SK-N-SH (cell line): ENCODE results near the gene THOC6. TPM values are rescaled to one million over a fixed set of nuclear protein-coding genes. Genes with fewer than 3 reads are reported as not detected.

ENCODE experiments used
- CTCF ChIA-PET: fragments of 300-600, 350-600 bp; formaldehyde crosslinking; extraction: SDS; loops from one replicate; lab custom pipeline; 2021; lab: Yijun Ruan, JAX
- POLR2A ChIA-PET: fragments of 350-600 bp; sonication (Branson Sonifier 250); formaldehyde crosslinking; extraction: SDS; loops from one replicate; lab custom pipeline; 2020; ENCODE audit warnings: antibody characterized with exemption, inconsistent platforms; lab: Yijun Ruan, JAX
- DNase-seq: peaks from one replicate; pipeline ENCODE4 v3.0.0; 2012
- H2AFZ ChIP-seq: fragments of 200-600 bp; sonication (generic); 2 replicates; pipeline ENCODE4 v1.8.1; 2016; ENCODE audit warnings: antibody characterized with exemption, mild to moderate bottlenecking, low read depth
- H3F3A ChIP-seq: fragments of 200-600 bp; sonication (generic); replicated peaks from 2 replicates; pipeline ENCODE3; 2016; ENCODE audit warnings: antibody characterized with exemption, mild to moderate bottlenecking; ENCODE audit not compliant: insufficient read depth
- H3K27ac ChIP-seq, 2 experiments: fragments of 200-500 bp in 1 of 2; fragments of 200-600 bp in 1 of 2; sonication (Bioruptor generic) in 1 of 2; sonication (generic), shearing (Covaris generic) in 1 of 2; 2 replicates each; pipeline versions ENCODE4 v1.5.1 to v1.6.1; 2014 to 2016; ENCODE audit warnings: low read depth in 2 of 2, inconsistent platforms in 1 of 2, low read length in 1 of 2, mild to moderate bottlenecking in 1 of 2, mixed read lengths in 1 of 2
- H3K27me3 ChIP-seq: fragments of 200-600 bp; sonication (generic), shearing (Covaris generic); 2 replicates; pipeline ENCODE4 v1.6.1; 2016; ENCODE audit warnings: mixed run types; ENCODE audit not compliant: insufficient read depth
- H3K36me3 ChIP-seq, 2 experiments: fragments of 200-500 bp in 1 of 2; fragments of 200-600 bp in 1 of 2; sonication (Bioruptor generic) in 1 of 2; sonication (generic) in 1 of 2; replicated peaks in 1 of 2; 2 replicates each; pipeline versions ENCODE3 to v1.5.1; 2014 to 2016; ENCODE audit warnings: low read length in 1 of 2, mild to moderate bottlenecking in 1 of 2; ENCODE audit not compliant: insufficient read depth in 2 of 2, control insufficient read depth in 1 of 2
- H3K4me1 ChIP-seq, 2 experiments: fragments of 200-500 bp in 1 of 2; fragments of 200-600 bp in 1 of 2; sonication (Bioruptor generic) in 1 of 2; sonication (generic), shearing (Covaris generic) in 1 of 2; 2 replicates each; pipeline versions ENCODE4 v1.5.1 to v1.6.1; 2014 to 2016; ENCODE audit warnings: low read depth in 1 of 2, low read length in 1 of 2, mixed run types in 1 of 2; ENCODE audit not compliant: insufficient read depth in 2 of 2, control insufficient read depth in 1 of 2
- H3K4me2 ChIP-seq: fragments of 200-600 bp; sonication (generic), shearing (Covaris generic); 2 replicates; pipeline ENCODE4 v1.6.1; 2017; ENCODE audit warnings: mixed run types
- H3K4me3 ChIP-seq, 2 experiments: fragments of 200-500 bp in 1 of 2; fragments of 200-600 bp in 1 of 2; sonication (Bioruptor generic) in 1 of 2; sonication (generic), shearing (Covaris generic) in 1 of 2; 2 replicates each; pipeline versions ENCODE4 v1.5.1 to v1.8.1; 2014 to 2016; ENCODE audit warnings: low read depth in 2 of 2, inconsistent platforms in 1 of 2, low read length in 1 of 2, mild to moderate bottlenecking in 1 of 2, mixed read lengths in 1 of 2, moderate library complexity in 1 of 2
- H3K79me2 ChIP-seq: fragments of 200-600 bp; sonication (generic); 2 replicates; pipeline ENCODE4 v1.8.1; 2017; ENCODE audit warnings: mild to moderate bottlenecking; ENCODE audit not compliant: insufficient read depth
- H3K9ac ChIP-seq: fragments of 200-600 bp; sonication (generic); 2 replicates; pipeline ENCODE4 v1.6.1; 2017; ENCODE audit warnings: mixed run types
- H3K9me2 ChIP-seq: fragments of 200-600 bp; sonication (generic); 2 replicates; pipeline ENCODE4 v1.6.1; 2017; ENCODE audit warnings: mixed run types
- H3K9me3 ChIP-seq: fragments of 200-600 bp; sonication (generic); 2 replicates; pipeline ENCODE4 v1.6.1; 2017; ENCODE audit warnings: mixed run types, mild to moderate bottlenecking, moderate library complexity
- H4K20me1 ChIP-seq: fragments of 200-600 bp; sonication (generic); 2 replicates; pipeline ENCODE4 v1.6.1; 2017; ENCODE audit warnings: mild to moderate bottlenecking, mixed run types; ENCODE audit not compliant: insufficient read depth
- ELF1 ChIP-seq: IDR thresholded peaks from 2 replicates; pipeline ENCODE4 v1.4.0; 2012
- EP300 ChIP-seq, 2 experiments: IDR thresholded peaks; 2 replicates each; pipeline versions ENCODE4 v1.4.0 to v1.6.1; 2012; ENCODE audit warnings: borderline replicate concordance in 1 of 2, low read depth in 1 of 2, low read length in 1 of 2
- EZH2phosphoT487 ChIP-seq: fragments of 200-600 bp; sonication (generic); IDR thresholded peaks from 2 replicates; pipeline ENCODE4 v1.6.1; 2017; ENCODE audit warnings: low read depth, mixed run types, mild to moderate bottlenecking, antibody characterized with exemption, moderate library complexity, borderline replicate concordance
- MEF2A ChIP-seq: IDR thresholded peaks from 2 replicates; pipeline ENCODE4 v1.4.0; 2012; ENCODE audit warnings: low read depth, borderline replicate concordance
- POLR2AphosphoS5 ChIP-seq: IDR thresholded peaks from 2 replicates; pipeline ENCODE4 v1.6.1; 2012; ENCODE audit warnings: low read depth, low read length
- REST ChIP-seq: IDR thresholded peaks from 2 replicates; pipeline ENCODE4 v1.6.1; 2012; ENCODE audit warnings: mild to moderate bottlenecking, low read depth, low read length, moderate library complexity
- RFX5 ChIP-seq: IDR thresholded peaks from 2 replicates; pipeline ENCODE4 v1.6.1; 2012; ENCODE audit warnings: mild to moderate bottlenecking, improper control_type of control experiment, low read length
- RXRA ChIP-seq: IDR thresholded peaks from 2 replicates; pipeline ENCODE4 v1.4.0; 2012; ENCODE audit warnings: low read depth, mild to moderate bottlenecking, borderline replicate concordance
- SMC3 ChIP-seq: IDR thresholded peaks from 2 replicates; pipeline ENCODE4 v1.6.1; 2012; ENCODE audit warnings: low read depth, low read length, improper control_type of control experiment
- TAF1 ChIP-seq: IDR thresholded peaks from 2 replicates; pipeline ENCODE4 v1.6.1; 2012; ENCODE audit warnings: low read depth, mild to moderate bottlenecking, low read length, moderate library complexity, borderline replicate concordance
- TCF12 ChIP-seq: IDR thresholded peaks from 2 replicates; pipeline ENCODE4 v1.4.0; 2012
- TEAD4 ChIP-seq: IDR thresholded peaks from 2 replicates; pipeline ENCODE4 v1.4.0; 2012; ENCODE audit warnings: mild to moderate bottlenecking, borderline replicate concordance; ENCODE audit not compliant: insufficient read depth
- USF2 ChIP-seq: fragments of 150-350 bp; IDR thresholded peaks from 2 replicates; pipeline ENCODE4 v1.6.1; 2017; ENCODE audit warnings: antibody characterized with exemption, low read length, low read depth, borderline replicate concordance
- WGBS: methylation state at CpG from one replicate; pipeline ENCODE4 v1.1.6; 2017; ENCODE audit warnings: low lambda C conversion rate; 5-methylcytosine and 5-hydroxymethylcytosine counted together
- polyA plus RNA-seq, 3 experiments: library from polyadenylated mRNA; depleted of rRNA; stranded (reverse); fragments of >200 nt; gene quantifications; 2 replicates each; pipeline ENCODE4 v1.2.3, GENCODE V29; 2012

The THOC6 gene
- polyA plus RNA-seq, 1 of the 3 experiments (the other 2 are of a cell fraction), result 37.7 TPM

- Histone ChIP-seq H3K27ac (no peak overlapping the region), H3K9ac (no peak overlapping the region), H3K36me3 (no peaks in the 10 kb centered on the region), H3K9me2 (no peaks in the 10 kb centered on the region), H2AFZ (no peak overlapping the region), H3K79me2 (peaks cover 13% of the 10 kb centered on the region; the same call in 1 of the 2 replicates), H4K20me1 (peaks cover 28% of the 10 kb centered on the region; the same call in 1 of the 2 replicates), H3K4me2 (no peak overlapping the region), H3K27me3 (no peaks in the 10 kb centered on the region), H3K4me1 (peaks cover 0 to 34% of the 10 kb centered on the region in 2 experiments; a peak in 1 of 4 replicates), H3K4me3 (no peak overlapping the region), H3F3A (peaks cover 8% of the 10 kb centered on the region), H3K9me3 (no peaks in the 10 kb centered on the region)
- no peak for DNase-seq
- POLR2A ChIA-PET, result no interaction called here
- WGBS, result 94% methylated on average over 7 of the region's 28 CpGs
- no peak for TF ChIP-seq MEF2A
- TF ChIP-seq USF2, result no peak
- no peak for TF ChIP-seq RFX5
- TF ChIP-seq REST, result no peak
- TF ChIP-seq TAF1, result no peak
- no peak for TF ChIP-seq POLR2AphosphoS5
- no peak for TF ChIP-seq TCF12
- no peak for TF ChIP-seq ELF1
- TF ChIP-seq SMC3, result no peak
- no peak for TF ChIP-seq EP300 (IDR thresholded peaks at IDR 0.05; ENCODE audit: borderline replicate concordance in 1 of 2, low read depth in 1 of 2, low read length in 1 of 2)
- no peak for TF ChIP-seq EZH2phosphoT487
- no peak for TF ChIP-seq RXRA
- TF ChIP-seq TEAD4, result no peak
- CTCF ChIA-PET, result interaction anchor here (0.8 to 1.6 kb wide), 4 partner anchors 11 to 58 kb away, joined by 3 to 6 read pairs (median 3); partner anchors contain the start of gene KREMEN2
These were observed 48.6 kb upstream of the THOC6 start for GRCh38 chr16:2975161-2975795.
